Measurements from ENCODE around the gene KIAA1328.

Gene KIAA1328

DNA sequence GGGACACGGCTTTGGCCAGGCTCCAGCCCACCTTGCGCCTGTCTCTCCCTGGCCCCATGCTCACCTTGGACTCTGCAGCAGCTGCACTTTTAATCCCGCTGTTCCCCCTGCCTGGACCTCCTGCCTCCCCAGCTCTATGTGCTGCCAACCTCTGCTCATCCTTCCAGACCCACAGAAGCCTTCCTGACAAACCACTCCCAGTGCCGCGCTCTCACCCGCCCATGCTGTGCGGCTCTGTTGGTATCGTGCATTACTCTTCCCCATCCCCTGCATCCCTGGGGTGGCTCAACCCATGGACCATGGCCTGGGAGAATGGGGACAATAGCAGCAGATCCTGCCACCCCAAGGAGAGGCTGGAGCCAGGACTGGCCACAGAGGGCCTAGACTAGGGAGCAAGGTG is 433.1 kb downstream of the KIAA1328 start:
- ATAC-seq (ENCODE audit: low read depth) (no peak), DNase-seq (ENCODE audit: low spot score in 2 of 2) (no peak)
- H3K4me3 Mint-ChIP-seq, result no peak overlapping the region
- H3K9me3 Mint-ChIP-seq, result no peaks in the 10 kb centered on the region
- peaks cover 25% of the 10 kb centered on the region for H3K27me3 Mint-ChIP-seq
- no peak overlapping the region for H3K27ac Mint-ChIP-seq
- no peaks in the 10 kb centered on the region for H3K36me3 Mint-ChIP-seq
- H3K4me1 Mint-ChIP-seq, result peaks cover 3% of the 10 kb centered on the region

DNA sequence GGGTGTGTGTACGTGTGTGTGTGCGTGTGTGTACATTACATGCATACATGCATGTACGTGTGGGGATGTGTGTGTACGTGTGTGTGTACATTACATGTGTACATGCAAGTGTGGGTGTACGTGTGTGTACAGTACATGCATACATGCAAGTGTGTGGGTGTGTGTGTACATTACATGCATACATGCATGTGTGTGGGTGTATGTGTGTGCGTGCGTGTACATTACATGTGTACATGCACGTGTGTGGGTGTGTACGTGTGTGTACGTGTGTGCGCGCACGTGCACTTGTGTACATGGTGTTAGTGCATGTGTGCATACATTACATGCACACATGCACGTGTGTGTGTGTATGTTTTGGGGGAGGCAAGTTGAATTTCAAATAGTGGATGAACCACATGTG is 436.0 kb downstream of the KIAA1328 start:
- Mint-ChIP-seq H3K27me3 (peaks cover 21% of the 10 kb centered on the region), H3K9me3 (no peaks in the 10 kb centered on the region), H3K27ac (no peak overlapping the region), H3K36me3 (no peaks in the 10 kb centered on the region), H3K4me1 (peaks cover 7% of the 10 kb centered on the region), H3K4me3 (no peak overlapping the region)
- DNase-seq (ENCODE audit: low spot score in 2 of 2) (no peak), ATAC-seq (ENCODE audit: low read depth) (no peak)

DNA sequence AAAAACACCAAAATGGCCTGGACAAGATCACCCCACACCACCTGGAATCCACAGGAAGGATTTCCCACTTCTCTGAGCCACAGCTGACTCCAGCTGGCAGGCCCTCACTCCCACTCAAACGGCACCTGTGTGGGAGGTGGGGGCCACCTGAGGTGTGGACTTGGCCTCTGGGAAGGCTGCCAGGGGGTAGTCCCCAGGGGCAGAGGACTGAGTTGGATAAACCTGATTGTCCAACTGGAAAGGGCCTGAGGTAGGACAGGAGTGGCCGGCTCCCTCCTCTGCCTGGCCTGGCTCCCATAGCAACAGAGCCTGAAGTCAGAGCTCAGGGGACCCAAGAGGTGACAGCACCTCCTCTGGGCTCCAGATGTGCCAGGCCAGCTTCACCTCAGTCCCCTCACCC is 436.5 kb downstream of the KIAA1328 start:
- no peak for ATAC-seq (ENCODE audit: low read depth)
- Mint-ChIP-seq H3K9me3 (peaks cover 1% of the 10 kb centered on the region), H3K4me3 (no peak overlapping the region), H3K27me3 (peaks cover 21% of the 10 kb centered on the region), H3K4me1 (peaks cover 7% of the 10 kb centered on the region), H3K36me3 (no peaks in the 10 kb centered on the region), H3K27ac (no peak overlapping the region)
- no peak for DNase-seq (ENCODE audit: low spot score in 2 of 2)

DNA sequence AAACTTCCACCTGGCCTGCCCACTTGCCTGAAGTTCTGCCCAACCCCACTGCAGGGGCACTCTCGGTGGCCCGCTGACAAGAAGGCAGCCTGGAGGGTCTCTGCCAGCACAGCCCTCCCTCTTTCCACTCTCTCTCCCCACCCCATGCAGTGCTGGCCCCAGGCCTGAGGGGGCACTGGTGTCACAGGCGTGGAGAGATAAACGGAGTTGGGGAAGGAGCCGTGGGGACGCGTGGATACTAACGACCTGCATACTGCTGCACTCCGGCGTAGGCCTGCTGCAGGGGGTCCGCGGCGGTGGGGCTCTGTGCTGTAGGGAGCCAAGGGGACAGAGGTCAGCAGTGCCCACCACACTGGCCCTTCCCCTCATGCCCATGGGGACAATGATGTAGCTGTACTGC is 437.4 kb downstream of the KIAA1328 start:
- H3K9me3 Mint-ChIP-seq, result peaks cover 1% of the 10 kb centered on the region
- H3K4me1 Mint-ChIP-seq, result peaks cover 7% of the 10 kb centered on the region
- H3K4me3 Mint-ChIP-seq, result no peak overlapping the region
- peaks cover 18% of the 10 kb centered on the region for H3K27me3 Mint-ChIP-seq
- H3K27ac Mint-ChIP-seq, result no peak overlapping the region
- DNase-seq (ENCODE audit: low spot score in 2 of 2) (no peak), ATAC-seq (ENCODE audit: low read depth) (no peak)
- H3K36me3 Mint-ChIP-seq, result no peaks in the 10 kb centered on the region

DNA sequence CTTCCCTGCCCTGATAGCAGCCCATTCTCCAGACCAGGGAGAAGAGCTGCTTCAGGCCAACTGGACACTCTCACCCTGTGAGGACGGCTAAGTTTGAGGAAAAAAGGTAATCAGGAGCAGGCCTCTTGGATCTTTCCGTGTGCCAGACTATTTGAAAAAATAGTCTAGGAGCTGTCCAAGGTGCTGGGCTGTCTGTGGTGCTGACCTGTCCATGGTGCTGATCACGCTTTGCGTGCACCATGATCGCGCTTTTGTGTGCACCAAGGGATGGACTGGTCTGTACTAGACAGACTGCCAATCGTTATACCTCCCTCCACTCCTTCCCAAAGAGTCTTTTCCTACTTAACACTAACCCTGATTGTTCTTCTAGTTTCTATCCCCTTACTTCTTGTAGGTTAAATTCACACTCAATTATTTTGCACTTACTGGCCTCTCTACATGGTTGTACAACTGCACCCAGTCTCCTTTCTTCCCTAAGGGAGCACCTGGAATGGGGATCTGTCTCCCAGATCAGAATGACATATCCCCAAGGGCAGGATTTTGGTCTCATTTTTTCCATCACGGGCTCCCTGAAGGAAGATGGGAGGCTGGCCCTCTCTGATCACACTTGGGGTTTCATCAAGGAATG is 441.2 kb downstream of the KIAA1328 start:
- DNase-seq (ENCODE audit: low spot score in 2 of 2) (no peak), ATAC-seq (ENCODE audit: low read depth) (no peak)
- Mint-ChIP-seq H3K4me1 (peaks cover 7% of the 10 kb centered on the region), H3K27ac (no peak overlapping the region), H3K27me3 (peaks cover 13% of the 10 kb centered on the region), H3K36me3 (no peaks in the 10 kb centered on the region), H3K4me3 (no peak overlapping the region), H3K9me3 (peaks cover 1% of the 10 kb centered on the region)

DNA sequence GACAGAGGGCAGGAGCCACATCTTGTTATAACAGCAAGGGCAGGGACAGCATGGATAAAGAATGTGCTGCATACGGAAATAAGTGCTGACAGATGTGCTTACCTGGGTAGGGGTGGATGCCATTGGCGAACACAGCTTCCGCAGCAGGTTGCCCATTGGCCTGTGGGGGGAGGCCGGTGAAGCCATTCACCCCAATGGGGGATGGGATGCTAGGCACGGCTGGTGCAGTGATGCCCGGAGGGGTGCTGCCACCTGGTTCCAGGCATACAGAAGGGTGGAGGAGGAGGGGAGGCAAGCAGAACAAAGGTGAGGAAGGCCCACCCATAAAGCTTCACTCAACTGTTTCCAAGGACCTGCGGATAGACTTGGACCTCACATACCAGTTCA is 441.7 kb downstream of the KIAA1328 start:
- peaks cover 7% of the 10 kb centered on the region for H3K4me1 Mint-ChIP-seq
- no peak overlapping the region for H3K4me3 Mint-ChIP-seq

DNA sequence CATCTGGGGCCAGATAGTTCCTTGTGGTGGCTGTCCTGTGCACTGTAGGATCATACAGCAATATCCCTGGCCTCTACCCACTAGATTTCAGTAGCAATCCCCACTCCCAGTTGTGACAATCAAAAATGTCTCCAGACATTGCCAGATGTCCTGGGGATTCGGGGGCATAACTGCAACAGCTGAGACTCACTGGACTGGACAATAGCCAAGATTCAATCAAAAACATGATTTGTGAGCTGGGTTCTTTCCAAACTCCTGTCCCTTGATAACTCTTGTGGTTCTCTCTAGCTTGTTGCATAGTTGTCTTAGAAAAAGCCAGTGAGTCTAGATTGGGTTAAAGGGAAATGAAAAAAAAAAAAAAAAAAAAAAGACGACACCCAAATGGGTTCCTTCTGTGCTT is 443.3 kb downstream of the KIAA1328 start:
- Mint-ChIP-seq H3K36me3 (no peaks in the 10 kb centered on the region), H3K27me3 (peaks cover 18% of the 10 kb centered on the region), H3K27ac (no peak overlapping the region), H3K9me3 (peaks cover 1% of the 10 kb centered on the region), H3K4me3 (no peak overlapping the region), H3K4me1 (peaks cover 6% of the 10 kb centered on the region)
- no peak for DNase-seq (ENCODE audit: low spot score in 2 of 2)
- ATAC-seq (ENCODE audit: low read depth), result no peak

More for the DNA sequence above, 441.7 kb downstream of the KIAA1328 start:
- Mint-ChIP-seq H3K9me3 (peaks cover 1% of the 10 kb centered on the region), H3K27ac (no peak overlapping the region), H3K36me3 (no peaks in the 10 kb centered on the region), H3K27me3 (peaks cover 15% of the 10 kb centered on the region)
- ATAC-seq (ENCODE audit: low read depth), result no peak
- no peak for DNase-seq (ENCODE audit: low spot score in 2 of 2)

DNA sequence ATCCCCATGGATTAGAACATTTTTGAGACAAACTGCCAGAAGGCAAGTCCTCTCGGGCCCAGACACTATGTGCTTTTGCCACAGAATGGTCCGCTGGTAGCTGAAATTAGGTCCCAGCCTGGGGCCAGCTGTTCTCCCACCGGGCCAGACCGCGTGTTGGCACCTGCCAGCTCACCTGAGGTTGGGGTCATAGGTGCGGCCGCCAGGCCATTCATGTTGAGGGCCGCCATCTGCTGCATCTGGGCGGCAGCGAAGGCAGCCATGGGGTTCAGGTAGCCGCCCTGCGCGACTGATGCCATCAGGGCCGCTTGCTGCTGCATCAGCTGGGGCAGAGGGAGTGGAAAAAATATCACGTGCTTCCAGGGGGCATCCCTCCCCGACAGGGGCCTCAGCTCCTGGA is 443.9 kb downstream of the KIAA1328 start:
- Mint-ChIP-seq H3K9me3 (peaks cover 1% of the 10 kb centered on the region), H3K27me3 (peaks cover 17% of the 10 kb centered on the region), H3K27ac (no peak overlapping the region), H3K4me3 (no peak overlapping the region), H3K36me3 (no peaks in the 10 kb centered on the region), H3K4me1 (peaks cover 4% of the 10 kb centered on the region)
- ATAC-seq (ENCODE audit: low read depth) (no peak), DNase-seq (ENCODE audit: low spot score in 2 of 2) (no peak)

DNA sequence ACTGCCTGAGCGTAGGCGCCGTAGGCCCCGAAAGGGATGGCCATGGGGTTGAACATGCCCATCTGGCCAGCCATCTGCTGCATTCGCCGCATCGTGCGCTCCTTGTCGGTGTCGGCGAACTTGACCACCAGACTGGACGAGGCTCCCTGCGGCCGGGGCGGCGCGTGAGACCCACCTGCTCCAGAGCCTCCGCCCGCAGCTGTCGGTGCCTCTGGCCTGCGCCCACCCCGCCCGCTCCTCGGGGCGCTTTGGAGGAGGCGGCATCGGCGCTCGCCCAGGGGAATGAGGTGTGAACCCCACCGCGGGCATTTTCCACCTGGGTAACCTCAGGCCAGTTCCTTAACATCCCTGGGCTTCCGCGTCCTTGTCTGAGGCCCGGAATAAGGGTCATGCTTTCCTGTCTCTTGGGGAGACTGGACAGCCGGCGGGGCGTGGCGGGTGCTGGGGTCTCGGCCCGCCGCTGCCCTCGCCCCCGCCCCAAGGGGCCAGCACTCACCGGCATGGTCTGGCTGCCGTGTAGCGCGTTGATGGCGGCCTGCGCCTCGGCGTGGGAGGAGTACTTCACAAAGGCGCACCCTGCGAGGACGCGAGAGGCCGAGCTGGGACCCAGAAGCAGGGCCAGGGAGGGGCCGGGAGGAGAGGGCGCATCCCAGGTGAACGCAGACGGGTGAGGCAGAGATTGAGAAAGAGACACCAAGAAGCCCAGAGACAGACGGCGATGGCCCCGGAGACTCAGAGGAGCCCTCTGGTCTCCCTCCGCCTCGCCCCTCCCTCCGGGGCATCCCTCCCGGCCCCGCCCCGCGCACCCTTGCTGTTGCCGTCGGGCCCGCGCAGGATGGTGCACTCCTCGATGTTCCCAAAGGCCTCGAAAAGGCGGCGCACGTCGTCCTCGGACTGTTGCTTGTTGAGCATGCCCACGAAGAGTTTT is 445.6 kb downstream of the KIAA1328 start:
- Mint-ChIP-seq H3K27ac (no peak overlapping the region), H3K4me1 (no peaks in the 10 kb centered on the region), H3K27me3 (peaks cover 18% of the 10 kb centered on the region), H3K9me3 (peaks cover 1% of the 10 kb centered on the region), H3K4me3 (no peak overlapping the region), H3K36me3 (no peaks in the 10 kb centered on the region)
- no peak for DNase-seq (ENCODE audit: low spot score in 2 of 2)
- ATAC-seq (ENCODE audit: low read depth), result no peak

DNA sequence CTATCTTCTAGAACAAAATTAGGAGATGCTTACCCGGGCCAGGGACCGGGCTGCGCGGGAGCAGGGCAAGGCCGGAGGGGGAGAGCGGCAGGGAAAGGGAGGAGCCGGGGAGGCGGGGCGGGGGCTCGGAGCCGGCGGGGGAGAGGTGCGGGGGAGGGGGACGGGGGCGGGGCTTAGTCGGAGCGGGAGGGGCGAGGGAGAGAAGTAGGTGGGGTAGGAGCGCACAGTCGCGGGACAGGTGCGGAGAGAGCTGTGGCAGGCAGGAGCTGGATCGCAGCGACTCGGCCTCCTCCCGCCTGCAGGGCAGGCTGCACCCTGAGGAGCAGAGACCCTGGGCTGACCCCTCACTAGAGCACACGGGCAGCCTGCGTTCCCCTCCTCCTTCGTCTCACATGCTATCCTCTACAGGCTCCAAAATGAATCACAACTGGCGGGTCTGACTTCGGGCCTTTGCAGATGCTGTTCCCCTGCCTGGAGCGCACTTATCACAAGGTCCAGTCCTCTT is 446.4 kb downstream of the KIAA1328 start:
- Mint-ChIP-seq H3K9me3 (peaks cover under 1% of the 10 kb centered on the region), H3K27ac (no peak overlapping the region), H3K4me1 (no peaks in the 10 kb centered on the region), H3K36me3 (no peaks in the 10 kb centered on the region), H3K27me3 (peaks cover 18% of the 10 kb centered on the region), H3K4me3 (no peak overlapping the region)
- ATAC-seq (ENCODE audit: low read depth) (no peak), DNase-seq (ENCODE audit: low spot score in 2 of 2) (no peak)

DNA sequence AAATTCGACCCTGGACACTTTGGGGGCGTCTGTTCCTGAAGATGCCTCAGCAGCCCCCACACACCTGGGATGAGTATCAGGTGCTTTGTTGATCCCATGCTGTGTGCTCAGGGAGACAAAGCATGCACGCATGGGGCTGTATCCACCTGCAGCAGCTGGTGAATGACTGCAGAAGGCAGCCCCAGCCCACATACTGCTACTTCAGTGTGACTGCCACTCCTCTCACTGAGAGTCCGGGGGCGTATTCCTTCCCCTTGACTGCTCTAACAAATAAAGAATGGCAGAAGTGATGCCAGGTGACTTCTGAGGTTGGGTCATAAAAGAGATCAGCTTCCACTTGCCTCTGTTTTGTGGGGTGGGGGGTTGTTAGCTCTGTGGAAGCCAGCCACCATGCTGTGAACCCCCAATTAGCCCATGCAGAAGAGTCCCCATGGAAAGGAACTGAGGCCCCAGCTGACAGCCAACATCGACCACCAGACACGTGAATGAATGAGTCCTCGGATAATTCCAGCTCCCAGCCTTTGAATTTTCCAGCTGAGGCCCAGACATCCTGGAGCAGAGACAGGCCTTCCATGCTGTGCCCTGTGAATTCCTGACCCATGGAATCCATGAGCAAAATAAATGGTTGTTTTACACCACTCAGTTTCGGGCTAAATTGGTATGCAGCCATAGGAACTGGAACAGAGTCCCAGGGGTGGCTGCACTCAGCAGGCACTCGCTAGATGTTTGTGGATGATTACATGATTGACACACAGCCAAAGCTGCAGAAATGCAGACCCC is 447.4 kb downstream of the KIAA1328 start:
- Mint-ChIP-seq H3K36me3 (no peaks in the 10 kb centered on the region), H3K4me3 (no peak overlapping the region), H3K9me3 (no peaks in the 10 kb centered on the region), H3K27me3 (peaks cover 18% of the 10 kb centered on the region), H3K4me1 (no peaks in the 10 kb centered on the region), H3K27ac (no peak overlapping the region)
- no peak for DNase-seq (ENCODE audit: low spot score in 2 of 2)
- ATAC-seq (ENCODE audit: low read depth), result no peak

DNA sequence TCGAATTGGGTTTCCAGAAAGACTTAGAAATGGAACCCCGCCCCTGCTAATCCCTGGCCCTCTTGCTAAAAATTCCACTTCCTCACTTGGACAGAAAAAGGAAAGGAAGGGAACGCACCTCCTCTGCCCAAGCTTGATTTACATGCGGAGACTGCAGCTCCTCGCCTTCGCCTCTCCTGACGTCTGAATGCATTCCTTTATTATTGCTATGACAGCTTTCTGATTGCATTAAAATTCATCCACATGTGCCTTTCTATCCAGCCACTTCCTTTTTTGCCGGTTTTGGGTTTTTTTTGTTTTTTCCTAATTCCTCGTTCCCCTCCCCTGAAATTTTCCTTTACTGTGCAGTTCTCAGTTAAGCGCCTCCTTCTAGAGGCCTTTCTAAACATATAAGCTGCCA is 448.9 kb downstream of the KIAA1328 start:
- no peak for DNase-seq (ENCODE audit: low spot score in 2 of 2)
- no peak for ATAC-seq (ENCODE audit: low read depth)
- Mint-ChIP-seq H3K4me3 (no peak overlapping the region), H3K27ac (no peak overlapping the region), H3K9me3 (no peaks in the 10 kb centered on the region), H3K4me1 (no peaks in the 10 kb centered on the region), H3K27me3 (peaks cover 14% of the 10 kb centered on the region), H3K36me3 (no peaks in the 10 kb centered on the region)
